Measurements from ENCODE around the gene UNC119. TPM values are rescaled to one million over a fixed set of nuclear protein-coding genes. Genes with fewer than 3 reads are reported as not detected.
A peak's percentile ranks its signal among the peaks of the same experiment; 100 is the strongest.

UNC119 gene
- total and polyA plus RNA-seq, 2 experiments from 2014 or later, result 39.0 to 78.4 TPM

DNA sequence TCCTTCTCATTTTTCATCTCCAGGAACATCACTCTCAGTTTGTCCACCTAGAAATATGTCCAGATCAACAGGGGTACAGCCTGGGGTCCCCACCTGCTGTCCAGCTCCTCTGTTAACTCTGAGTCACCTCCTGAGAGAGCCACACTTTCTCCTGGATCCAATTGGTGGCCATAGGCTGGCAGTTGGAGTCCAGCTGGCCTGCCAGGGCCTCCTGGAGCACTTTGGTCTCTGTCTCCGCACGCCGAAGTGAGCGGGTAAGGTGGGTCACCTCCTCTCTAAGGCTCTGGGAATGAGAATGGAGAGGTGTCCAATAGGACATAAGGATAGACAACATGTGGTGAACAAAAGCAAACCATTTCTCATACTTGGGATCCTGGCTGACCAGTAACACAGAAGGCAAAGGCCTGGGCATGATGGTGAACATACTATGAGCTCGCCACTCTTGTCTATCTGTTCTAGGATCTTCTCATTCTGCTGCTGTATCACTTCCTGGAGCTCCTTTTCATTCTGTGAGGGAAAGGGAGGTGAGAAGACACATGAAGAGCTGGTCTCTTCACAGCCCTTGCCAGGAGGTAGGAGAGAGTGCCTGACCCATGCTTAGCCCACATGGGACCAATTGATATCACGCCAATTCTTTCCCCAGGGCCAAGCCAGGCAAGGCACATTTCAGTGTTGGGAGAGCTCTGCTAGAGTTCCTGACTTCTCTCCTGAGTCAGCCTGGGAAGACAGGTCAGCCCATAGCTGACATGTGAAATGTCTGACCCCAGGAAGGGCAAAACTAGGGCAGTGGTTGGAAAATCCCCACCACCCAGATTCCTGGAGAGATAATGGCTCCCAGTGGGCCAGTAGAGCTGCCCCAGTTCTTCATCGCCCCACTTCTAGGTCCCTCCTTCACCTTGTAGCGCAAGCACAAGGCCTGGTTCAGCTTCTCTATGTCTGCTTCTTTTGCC is 26.1 kb upstream of the UNC119 start (continued):
- TF ChIP-seq, protein P1, sequence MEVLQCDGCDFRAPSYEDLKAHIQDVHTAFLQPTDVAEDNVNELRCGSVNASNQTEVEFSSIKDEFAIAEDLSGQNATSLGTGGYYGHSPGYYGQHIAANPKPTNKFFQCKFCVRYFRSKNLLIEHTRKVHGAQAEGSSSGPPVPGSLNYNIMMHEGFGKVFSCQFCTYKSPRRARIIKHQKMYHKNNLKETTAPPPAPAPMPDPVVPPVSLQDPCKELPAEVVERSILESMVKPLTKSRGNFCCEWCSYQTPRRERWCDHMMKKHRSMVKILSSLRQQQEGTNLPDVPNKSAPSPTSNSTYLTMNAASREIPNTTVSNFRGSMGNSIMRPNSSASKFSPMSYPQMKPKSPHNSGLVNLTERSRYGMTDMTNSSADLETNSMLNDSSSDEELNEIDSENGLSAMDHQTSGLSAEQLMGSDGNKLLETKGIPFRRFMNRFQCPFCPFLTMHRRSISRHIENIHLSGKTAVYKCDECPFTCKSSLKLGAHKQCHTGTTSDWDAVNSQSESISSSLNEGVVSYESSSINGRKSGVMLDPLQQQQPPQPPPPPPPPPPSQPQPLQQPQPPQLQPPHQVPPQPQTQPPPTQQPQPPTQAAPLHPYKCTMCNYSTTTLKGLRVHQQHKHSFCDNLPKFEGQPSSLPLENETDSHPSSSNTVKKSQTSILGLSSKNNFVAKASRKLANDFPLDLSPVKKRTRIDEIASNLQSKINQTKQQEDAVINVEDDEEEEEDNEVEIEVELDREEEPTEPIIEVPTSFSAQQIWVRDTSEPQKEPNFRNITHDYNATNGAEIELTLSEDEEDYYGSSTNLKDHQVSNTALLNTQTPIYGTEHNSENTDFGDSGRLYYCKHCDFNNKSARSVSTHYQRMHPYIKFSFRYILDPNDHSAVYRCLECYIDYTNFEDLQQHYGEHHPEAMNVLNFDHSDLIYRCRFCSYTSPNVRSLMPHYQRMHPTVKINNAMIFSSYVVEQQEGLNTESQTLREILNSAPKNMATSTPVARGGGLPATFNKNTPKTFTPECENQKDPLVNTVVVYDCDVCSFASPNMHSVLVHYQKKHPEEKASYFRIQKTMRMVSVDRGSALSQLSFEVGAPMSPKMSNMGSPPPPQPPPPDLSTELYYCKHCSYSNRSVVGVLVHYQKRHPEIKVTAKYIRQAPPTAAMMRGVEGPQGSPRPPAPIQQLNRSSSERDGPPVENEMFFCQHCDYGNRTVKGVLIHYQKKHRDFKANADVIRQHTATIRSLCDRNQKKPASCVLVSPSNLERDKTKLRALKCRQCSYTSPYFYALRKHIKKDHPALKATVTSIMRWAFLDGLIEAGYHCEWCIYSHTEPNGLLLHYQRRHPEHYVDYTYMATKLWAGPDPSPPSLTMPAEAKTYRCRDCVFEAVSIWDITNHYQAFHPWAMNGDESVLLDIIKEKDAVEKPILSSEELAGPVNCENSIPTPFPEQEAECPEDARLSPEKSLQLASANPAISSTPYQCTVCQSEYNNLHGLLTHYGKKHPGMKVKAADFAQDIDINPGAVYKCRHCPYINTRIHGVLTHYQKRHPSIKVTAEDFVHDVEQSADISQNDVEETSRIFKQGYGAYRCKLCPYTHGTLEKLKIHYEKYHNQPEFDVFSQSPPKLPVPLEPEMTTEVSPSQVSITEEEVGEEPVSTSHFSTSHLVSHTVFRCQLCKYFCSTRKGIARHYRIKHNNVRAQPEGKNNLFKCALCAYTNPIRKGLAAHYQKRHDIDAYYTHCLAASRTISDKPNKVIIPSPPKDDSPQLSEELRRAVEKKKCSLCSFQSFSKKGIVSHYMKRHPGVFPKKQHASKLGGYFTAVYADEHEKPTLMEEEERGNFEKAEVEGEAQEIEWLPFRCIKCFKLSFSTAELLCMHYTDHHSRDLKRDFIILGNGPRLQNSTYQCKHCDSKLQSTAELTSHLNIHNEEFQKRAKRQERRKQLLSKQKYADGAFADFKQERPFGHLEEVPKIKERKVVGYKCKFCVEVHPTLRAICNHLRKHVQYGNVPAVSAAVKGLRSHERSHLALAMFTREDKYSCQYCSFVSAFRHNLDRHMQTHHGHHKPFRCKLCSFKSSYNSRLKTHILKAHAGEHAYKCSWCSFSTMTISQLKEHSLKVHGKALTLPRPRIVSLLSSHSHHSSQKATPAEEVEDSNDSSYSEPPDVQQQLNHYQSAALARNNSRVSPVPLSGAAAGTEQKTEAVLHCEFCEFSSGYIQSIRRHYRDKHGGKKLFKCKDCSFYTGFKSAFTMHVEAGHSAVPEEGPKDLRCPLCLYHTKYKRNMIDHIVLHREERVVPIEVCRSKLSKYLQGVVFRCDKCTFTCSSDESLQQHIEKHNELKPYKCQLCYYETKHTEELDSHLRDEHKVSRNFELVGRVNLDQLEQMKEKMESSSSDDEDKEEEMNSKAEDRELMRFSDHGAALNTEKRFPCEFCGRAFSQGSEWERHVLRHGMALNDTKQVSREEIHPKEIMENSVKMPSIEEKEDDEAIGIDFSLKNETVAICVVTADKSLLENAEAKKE (CRISPR knock-in tag; IDR thresholded peaks at IDR 0.05), result no peak
- no peak for TF ChIP-seq EZH2 (IDR thresholded peaks at IDR 0.05; ENCODE audit: low read depth, unreplicated experiment)

DNA sequence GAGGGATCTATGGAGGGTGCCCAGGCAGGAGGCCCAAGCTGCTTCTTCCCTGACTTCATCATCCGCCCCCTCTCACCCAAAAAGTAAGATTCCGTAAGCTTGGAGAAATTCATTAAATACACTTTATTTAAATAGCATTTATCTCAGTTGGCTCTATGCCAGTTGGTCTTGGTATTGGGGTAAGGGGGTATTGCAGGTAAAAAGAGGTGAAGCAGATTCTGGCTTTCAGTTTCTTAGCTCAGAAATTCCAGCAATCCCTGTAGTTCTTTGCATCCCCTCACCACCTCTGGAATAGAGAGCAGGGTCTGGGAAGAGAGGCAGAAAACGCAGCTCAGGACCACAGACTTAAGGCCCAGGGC is 25.0 kb upstream of the UNC119 start:
- Histone ChIP-seq H3K4me1 (ENCODE audit: insufficient read depth) (peaks cover 13% of the 10 kb centered on the region; the same call in 1 of the 2 replicates), H4K20me1 (replicated peaks; ENCODE audit: insufficient read depth) (0 out of 2 replicates have a peak, but pooled peaks cover 7% of the 10 kb centered on the region), H3K79me2 (replicated peaks; ENCODE audit: insufficient read depth) (no peaks in the 10 kb centered on the region), H3K9me2 (ENCODE audit: insufficient read depth) (no peaks in the 10 kb centered on the region), H3K27me3 (ENCODE audit: insufficient read depth) (no peaks in the 10 kb centered on the region), H3F3A (replicated peaks; ENCODE audit: low read depth) (peaks cover 15% of the 10 kb centered on the region), H3K27ac (ENCODE audit: low read depth) (peak overlapping the region; percentile 85), H3K4me3 (no peak overlapping the region), H3K36me3 (ENCODE audit: insufficient read depth) (peaks cover 38% of the 10 kb centered on the region), H3K4me2 (peak overlapping the region; percentile 46; the same call in 1 of the 2 replicates), H2AFZ (no peak overlapping the region)
- Mint-ChIP-seq H3K27me3 (ENCODE audit: insufficient read depth, low read depth, poor library complexity) (peaks cover 10% of the 10 kb centered on the region), H3K4me1 (peaks cover 17% of the 10 kb centered on the region), H3K4me3 (peak overlapping the region; percentile 45; the same call in 1 of the 3 replicates), H3K36me3 (ENCODE audit: low read depth) (peaks cover 46% of the 10 kb centered on the region), H3K27ac (peak overlapping the region; percentile 93), H3K9me3 (no peaks in the 10 kb centered on the region)
- DNase-seq (ENCODE audit: low spot score) (no peak), ATAC-seq (no peak)
- TF ChIP-seq STAT1 (IDR thresholded peaks at IDR 0.05; ENCODE audit: unreplicated experiment) (no peak), NANOG (IDR thresholded peaks at IDR 0.05; ENCODE audit: borderline replicate concordance) (no peak), CREB1 (CRISPR knock-in tag; IDR thresholded peaks at IDR 0.05; ENCODE audit: low read depth) (no peak), ZNF331 (CRISPR knock-in tag; IDR thresholded peaks at IDR 0.05; ENCODE audit: low read depth) (no peak), REST (IDR thresholded peaks at IDR 0.05; ENCODE audit: unreplicated experiment) (no peak), POLR2AphosphoS5 (IDR thresholded peaks at IDR 0.05; ENCODE audit: low read depth) (no peak), ZNF114 (CRISPR knock-in tag; IDR thresholded peaks at IDR 0.05) (no peak)
- TF ChIP-seq, protein P2, sequence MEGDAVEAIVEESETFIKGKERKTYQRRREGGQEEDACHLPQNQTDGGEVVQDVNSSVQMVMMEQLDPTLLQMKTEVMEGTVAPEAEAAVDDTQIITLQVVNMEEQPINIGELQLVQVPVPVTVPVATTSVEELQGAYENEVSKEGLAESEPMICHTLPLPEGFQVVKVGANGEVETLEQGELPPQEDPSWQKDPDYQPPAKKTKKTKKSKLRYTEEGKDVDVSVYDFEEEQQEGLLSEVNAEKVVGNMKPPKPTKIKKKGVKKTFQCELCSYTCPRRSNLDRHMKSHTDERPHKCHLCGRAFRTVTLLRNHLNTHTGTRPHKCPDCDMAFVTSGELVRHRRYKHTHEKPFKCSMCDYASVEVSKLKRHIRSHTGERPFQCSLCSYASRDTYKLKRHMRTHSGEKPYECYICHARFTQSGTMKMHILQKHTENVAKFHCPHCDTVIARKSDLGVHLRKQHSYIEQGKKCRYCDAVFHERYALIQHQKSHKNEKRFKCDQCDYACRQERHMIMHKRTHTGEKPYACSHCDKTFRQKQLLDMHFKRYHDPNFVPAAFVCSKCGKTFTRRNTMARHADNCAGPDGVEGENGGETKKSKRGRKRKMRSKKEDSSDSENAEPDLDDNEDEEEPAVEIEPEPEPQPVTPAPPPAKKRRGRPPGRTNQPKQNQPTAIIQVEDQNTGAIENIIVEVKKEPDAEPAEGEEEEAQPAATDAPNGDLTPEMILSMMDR (conservative IDR thresholded peaks at IDR 0.05; ENCODE audit: low read depth in 2 of 2), result no peak

Measured in GM23338 (cell line).